ENCODE results near the gene EMILIN2.
"Not testable (repeated sequence)": the region's sequence is repeated elsewhere in the genome, so short reads cannot be mapped to it uniquely, and the experiment has no call there.

The EMILIN2 gene

GRCh38 chr18:2857491-2858131 lies 10.8 kb downstream of the EMILIN2 start:
- Histone ChIP-seq H3K27ac (ENCODE audit: low read depth, low read length) (no peak overlapping the region), H3K9ac (ENCODE audit: low read length) (no peak overlapping the region), H3K27me3 (ENCODE audit: control insufficient read depth in 1 of 2, insufficient read depth in 2 of 2, low read length in 2 of 2) (no peaks in the 10 kb centered on the region), H3K36me3 (ENCODE audit: insufficient read depth, low read length) (no peaks in the 10 kb centered on the region), H3K4me3 (ENCODE audit: low read depth in 1 of 2, low read length in 2 of 2) (no peak overlapping the region), H3K4me1 (ENCODE audit: insufficient read depth, low read length) (no peaks in the 10 kb centered on the region), H3K9me3 (ENCODE audit: low read length) (no peaks in the 10 kb centered on the region)

DNA sequence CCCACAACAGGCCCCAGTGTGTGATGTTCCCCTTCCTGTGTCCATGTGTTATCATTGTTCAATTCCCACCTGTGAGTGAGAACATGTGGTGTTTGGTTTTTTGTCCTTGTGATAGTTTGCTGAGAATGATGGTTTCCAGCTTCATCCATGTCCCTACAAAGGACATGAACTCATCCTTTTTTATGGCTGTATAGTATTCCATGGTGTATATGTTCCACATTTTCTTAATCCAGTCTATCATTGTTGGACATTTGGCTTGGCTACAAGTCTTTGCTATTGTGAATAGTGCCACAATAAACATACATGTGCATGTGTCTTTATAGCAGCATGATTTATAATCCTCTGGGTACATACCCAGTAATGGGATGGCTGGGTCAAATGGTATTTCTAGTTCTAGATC lies 13.6 kb downstream of the EMILIN2 start:
- not testable (repeated sequence) for H3K4me1 ChIP-seq (ENCODE audit: insufficient read depth, low read length); H3K9ac ChIP-seq (ENCODE audit: low read length); H3K27me3 ChIP-seq (ENCODE audit: control insufficient read depth in 1 of 2, insufficient read depth in 2 of 2, low read length in 2 of 2); H3K36me3 ChIP-seq (ENCODE audit: insufficient read depth, low read length); H3K27ac ChIP-seq (ENCODE audit: low read depth, low read length); H3K4me3 ChIP-seq (ENCODE audit: low read depth in 1 of 2, low read length in 2 of 2); H3K9me3 ChIP-seq (ENCODE audit: low read length)

DNA sequence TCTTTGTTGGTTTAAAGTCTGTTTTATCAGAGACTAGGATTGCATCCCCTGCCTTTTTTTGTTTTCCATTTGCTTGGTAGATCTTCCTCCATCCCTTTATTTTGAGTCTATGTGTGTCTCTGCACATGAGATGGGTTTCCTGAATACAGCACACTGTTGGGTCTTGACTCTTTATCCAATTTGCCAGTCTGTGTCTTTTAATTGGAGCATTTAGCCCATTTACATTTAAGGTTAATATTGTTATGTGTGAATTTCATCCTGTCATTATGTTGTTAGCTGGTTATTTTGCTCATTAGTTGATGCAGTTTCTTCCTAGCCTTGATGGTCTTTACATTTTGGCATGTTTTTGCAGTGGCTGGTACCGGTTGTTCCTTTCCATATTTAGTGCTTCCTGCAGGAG lies 17.2 kb downstream of the EMILIN2 start:
- not testable (repeated sequence) for H3K9ac ChIP-seq (ENCODE audit: low read length); H3K27ac ChIP-seq (ENCODE audit: low read depth, low read length); H3K27me3 ChIP-seq (ENCODE audit: control insufficient read depth in 1 of 2, insufficient read depth in 2 of 2, low read length in 2 of 2); H3K9me3 ChIP-seq (ENCODE audit: low read length); H3K4me3 ChIP-seq (ENCODE audit: low read depth in 1 of 2, low read length in 2 of 2); H3K4me1 ChIP-seq (ENCODE audit: insufficient read depth, low read length); H3K36me3 ChIP-seq (ENCODE audit: insufficient read depth, low read length)

GRCh38 chr18:2866465-2866864 lies 19.7 kb downstream of the EMILIN2 start:
- H3K27ac ChIP-seq (ENCODE audit: low read depth, low read length); H3K27me3 ChIP-seq (ENCODE audit: control insufficient read depth in 1 of 2, insufficient read depth in 2 of 2, low read length in 2 of 2); H3K9me3 ChIP-seq (ENCODE audit: low read length); H3K36me3 ChIP-seq (ENCODE audit: insufficient read depth, low read length); H3K9ac ChIP-seq (ENCODE audit: low read length); H3K4me1 ChIP-seq (ENCODE audit: insufficient read depth, low read length); H3K4me3 ChIP-seq (ENCODE audit: low read depth in 1 of 2, low read length in 2 of 2): not testable (repeated sequence)

DNA sequence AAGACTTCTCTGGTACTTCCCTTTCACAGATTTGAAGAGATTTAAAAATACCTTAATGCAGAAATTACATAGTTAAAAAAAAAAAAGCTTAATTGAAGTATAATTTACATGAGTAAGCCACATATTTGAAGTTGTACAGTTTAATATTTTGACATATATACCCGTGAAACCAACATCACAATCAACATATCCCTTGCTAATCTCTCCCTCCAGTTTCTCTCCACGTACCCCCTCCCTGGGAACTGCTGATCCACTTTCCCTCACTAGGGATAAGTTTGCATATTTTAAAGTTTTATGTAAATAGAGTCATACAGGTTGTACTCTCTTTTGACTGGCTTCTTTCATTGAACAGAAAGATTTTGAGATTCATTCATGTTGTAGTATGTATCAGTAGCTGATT lies 22.4 kb downstream of the EMILIN2 start:
- Histone ChIP-seq H3K36me3 (ENCODE audit: insufficient read depth, low read length) (no peaks in the 10 kb centered on the region), H3K4me1 (ENCODE audit: insufficient read depth, low read length) (no peaks in the 10 kb centered on the region), H3K4me3 (ENCODE audit: low read depth in 1 of 2, low read length in 2 of 2) (no peak overlapping the region), H3K9me3 (ENCODE audit: low read length) (no peaks in the 10 kb centered on the region), H3K9ac (ENCODE audit: low read length) (no peak overlapping the region), H3K27me3 (ENCODE audit: control insufficient read depth in 1 of 2, insufficient read depth in 2 of 2, low read length in 2 of 2) (no peaks in the 10 kb centered on the region), H3K27ac (ENCODE audit: low read depth, low read length) (no peak overlapping the region)

DNA sequence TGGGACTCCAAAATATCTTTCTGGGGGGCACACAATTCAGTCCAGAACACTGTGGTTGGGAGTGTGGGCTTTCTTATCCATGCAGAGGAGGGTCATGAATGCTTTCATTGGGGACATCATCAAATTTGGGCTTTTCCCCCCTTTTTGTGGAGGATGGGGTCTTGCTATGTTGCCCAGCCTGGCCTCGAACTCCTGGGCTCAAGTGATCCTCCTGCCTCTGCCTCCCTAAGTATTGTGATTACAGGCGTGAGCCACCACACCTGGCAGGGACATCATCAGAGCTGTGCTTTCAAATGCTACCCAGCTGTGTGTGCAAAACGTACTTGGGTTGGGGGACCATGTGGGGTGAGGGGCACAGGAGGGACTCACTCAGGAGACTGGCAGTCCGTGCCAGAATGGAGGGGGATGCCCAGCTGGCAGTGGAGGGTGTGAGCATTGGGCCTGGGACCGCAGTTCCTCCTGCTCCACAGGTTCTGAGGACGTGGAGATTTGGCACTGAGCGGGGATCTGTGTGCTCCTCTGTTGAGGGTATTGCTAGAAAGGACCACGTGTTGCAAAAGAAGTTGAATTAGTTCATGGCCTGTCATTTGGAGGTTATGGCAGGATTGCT lies 24.4 kb downstream of the EMILIN2 start:
- H3K36me3 ChIP-seq (ENCODE audit: insufficient read depth, low read length), result no peaks in the 10 kb centered on the region
- no peak overlapping the region for H3K9ac ChIP-seq (ENCODE audit: low read length)
- H3K4me3 ChIP-seq (ENCODE audit: low read depth in 1 of 2, low read length in 2 of 2), result no peak overlapping the region
- no peaks in the 10 kb centered on the region for H3K27me3 ChIP-seq (ENCODE audit: control insufficient read depth in 1 of 2, insufficient read depth in 2 of 2, low read length in 2 of 2)
- no peaks in the 10 kb centered on the region for H3K9me3 ChIP-seq (ENCODE audit: low read length)
- H3K27ac ChIP-seq (ENCODE audit: low read depth, low read length), result no peak overlapping the region
- peaks cover 9% of the 10 kb centered on the region for H3K4me1 ChIP-seq (ENCODE audit: insufficient read depth, low read length)

- Histone ChIP-seq H3K36me3 (ENCODE audit: insufficient read depth, low read length) (no peaks in the 10 kb centered on the region), H3K9me3 (ENCODE audit: low read length) (no peaks in the 10 kb centered on the region), H3K9ac (ENCODE audit: low read length) (no peak overlapping the region), H3K27ac (ENCODE audit: low read depth, low read length) (no peak overlapping the region), H3K4me3 (ENCODE audit: low read depth in 1 of 2, low read length in 2 of 2) (no peak overlapping the region), H3K4me1 (ENCODE audit: insufficient read depth, low read length) (peaks cover 9% of the 10 kb centered on the region), H3K27me3 (ENCODE audit: control insufficient read depth in 1 of 2, insufficient read depth in 2 of 2, low read length in 2 of 2) (no peaks in the 10 kb centered on the region)
These were observed 25.3 kb downstream of the EMILIN2 start for GRCh38 chr18:2872095-2872494.

DNA sequence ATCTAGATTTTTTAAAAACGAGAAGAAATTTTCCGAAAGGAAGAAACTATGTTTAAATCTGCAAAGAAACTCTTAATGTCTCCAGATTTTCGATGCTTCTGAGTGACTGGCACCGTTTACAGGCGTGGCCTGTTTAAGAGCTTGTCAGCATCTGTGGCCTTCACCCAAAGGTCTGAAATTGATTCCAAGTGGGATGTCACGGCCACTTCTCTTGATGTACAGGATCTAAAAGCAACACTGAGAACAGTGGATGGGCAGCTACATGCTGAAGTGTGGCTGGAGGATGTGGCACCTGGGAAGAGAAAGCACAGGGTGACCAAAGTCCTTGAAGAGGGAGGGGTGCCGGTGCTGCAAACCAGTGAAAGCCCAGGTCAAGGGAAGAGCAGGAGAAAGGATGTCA lies 28.0 kb downstream of the EMILIN2 start:
- H3K4me3 ChIP-seq (ENCODE audit: low read depth in 1 of 2, low read length in 2 of 2), result no peak overlapping the region
- H3K9me3 ChIP-seq (ENCODE audit: low read length), result no peaks in the 10 kb centered on the region
- no peak overlapping the region for H3K27ac ChIP-seq (ENCODE audit: low read depth, low read length)
- H3K9ac ChIP-seq (ENCODE audit: low read length), result no peak overlapping the region
- H3K4me1 ChIP-seq (ENCODE audit: insufficient read depth, low read length), result peaks cover 9% of the 10 kb centered on the region
- H3K27me3 ChIP-seq (ENCODE audit: control insufficient read depth in 1 of 2, insufficient read depth in 2 of 2, low read length in 2 of 2), result no peaks in the 10 kb centered on the region
- H3K36me3 ChIP-seq (ENCODE audit: insufficient read depth, low read length), result no peaks in the 10 kb centered on the region

DNA sequence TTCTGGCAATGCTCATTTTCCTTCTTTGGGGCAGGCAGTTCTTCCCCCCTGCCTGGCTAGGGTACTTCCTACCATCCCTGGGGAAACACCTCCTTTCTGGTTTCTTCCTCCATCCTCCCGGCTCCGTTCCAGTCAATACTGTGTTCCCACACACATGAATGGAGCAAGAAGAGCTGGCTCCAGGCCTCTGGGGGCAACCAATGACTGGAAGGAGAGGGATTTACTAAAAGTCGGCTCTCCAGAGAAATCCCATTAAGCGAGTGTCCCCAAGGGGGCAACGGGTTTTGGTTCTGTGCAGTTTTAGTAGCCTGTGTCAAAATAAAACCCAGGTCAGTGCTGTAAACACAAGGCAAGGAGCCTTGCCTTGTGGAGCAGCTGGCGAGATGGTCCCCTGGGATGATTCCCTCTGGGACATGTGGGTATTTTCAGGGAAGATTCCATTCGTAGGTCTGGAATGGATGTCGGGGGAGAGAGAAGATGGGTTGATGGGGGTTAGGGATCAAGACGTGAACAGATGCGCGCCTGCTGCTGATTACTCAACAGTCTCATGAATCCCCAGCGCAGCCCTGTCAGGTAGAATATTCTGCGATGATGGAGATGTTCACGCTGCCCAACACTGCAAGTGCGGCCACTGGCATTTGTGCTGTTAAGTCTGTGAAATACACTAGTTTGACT lies 32.0 kb downstream of the EMILIN2 start:
- Histone ChIP-seq H3K9me3 (ENCODE audit: low read length) (no peaks in the 10 kb centered on the region), H3K27ac (ENCODE audit: low read depth, low read length) (no peak overlapping the region), H3K4me3 (ENCODE audit: low read depth in 1 of 2, low read length in 2 of 2) (no peak overlapping the region), H3K36me3 (ENCODE audit: insufficient read depth, low read length) (no peaks in the 10 kb centered on the region), H3K4me1 (ENCODE audit: insufficient read depth, low read length) (peaks cover 9% of the 10 kb centered on the region), H3K9ac (ENCODE audit: low read length) (no peak overlapping the region), H3K27me3 (ENCODE audit: control insufficient read depth in 1 of 2, insufficient read depth in 2 of 2, low read length in 2 of 2) (peaks cover 0 to 3% of the 10 kb centered on the region in 2 donors)

GRCh38 chr18:2879889-2880288 lies 33.1 kb downstream of the EMILIN2 start:
- H3K36me3 ChIP-seq (ENCODE audit: insufficient read depth, low read length), result no peaks in the 10 kb centered on the region
- H3K4me3 ChIP-seq (ENCODE audit: low read depth in 1 of 2, low read length in 2 of 2), result no peak overlapping the region
- H3K4me1 ChIP-seq (ENCODE audit: insufficient read depth, low read length), result peaks cover 5% of the 10 kb centered on the region
- H3K9me3 ChIP-seq (ENCODE audit: low read length), result no peaks in the 10 kb centered on the region
- H3K27me3 ChIP-seq (ENCODE audit: control insufficient read depth in 1 of 2, insufficient read depth in 2 of 2, low read length in 2 of 2), result peaks cover 0 to 3% of the 10 kb centered on the region in 2 donors
- H3K9ac ChIP-seq (ENCODE audit: low read length), result no peak overlapping the region
- no peak overlapping the region for H3K27ac ChIP-seq (ENCODE audit: low read depth, low read length)

GRCh38 chr18:2880473-2880872 lies 33.7 kb downstream of the EMILIN2 start:
- Histone ChIP-seq H3K4me1 (ENCODE audit: insufficient read depth, low read length) (no peaks in the 10 kb centered on the region), H3K4me3 (ENCODE audit: low read depth in 1 of 2, low read length in 2 of 2) (no peak overlapping the region), H3K9me3 (ENCODE audit: low read length) (no peaks in the 10 kb centered on the region), H3K27ac (ENCODE audit: low read depth, low read length) (no peak overlapping the region), H3K9ac (ENCODE audit: low read length) (no peak overlapping the region), H3K36me3 (ENCODE audit: insufficient read depth, low read length) (no peaks in the 10 kb centered on the region), H3K27me3 (ENCODE audit: control insufficient read depth in 1 of 2, insufficient read depth in 2 of 2, low read length in 2 of 2) (peaks cover 0 to 3% of the 10 kb centered on the region in 2 donors)

Data from muscle layer of colon (tissue), 2 donors.